Ectodermal cell (in vitro differentiated cells): Measurements from ENCODE around the gene SPATA6.
"Not testable (repeated sequence)": the region's sequence is repeated elsewhere in the genome, so short reads cannot be mapped to it uniquely, and the experiment has no call there.

ENCODE experiments used
- H3K27ac ChIP-seq: 2 replicates; pipeline ENCODE4 v1.7.0; 2013; ENCODE audit warnings: mild to moderate bottlenecking, low read depth, low read length; ENCODE audit not compliant: insufficient read depth, poor library complexity, severe bottlenecking
- H3K27me3 ChIP-seq: 2 replicates; pipeline ENCODE4 v1.7.0; 2013; ENCODE audit warnings: mild to moderate bottlenecking, low read length; ENCODE audit not compliant: insufficient read depth, control insufficient read depth, poor library complexity, severe bottlenecking
- H3K36me3 ChIP-seq: one replicate; pipeline ENCODE4 v1.7.0; 2013; ENCODE audit warnings: low read length; ENCODE audit not compliant: control insufficient read depth, insufficient read depth
- H3K4me1 ChIP-seq: one replicate; pipeline ENCODE4 v1.7.0; 2013; ENCODE audit warnings: low read length; ENCODE audit not compliant: control insufficient read depth, insufficient read depth
- H3K4me3 ChIP-seq: 2 replicates; pipeline ENCODE4 v1.7.0; 2013; ENCODE audit warnings: low read depth, low read length, control low read depth; ENCODE audit not compliant: insufficient read depth
- H3K9me3 ChIP-seq: 2 replicates; pipeline ENCODE4 v1.7.0; 2013; ENCODE audit warnings: mild to moderate bottlenecking, low read length, moderate library complexity; ENCODE audit not compliant: control insufficient read depth
- WGBS, 2 experiments: methylation state at CpG; one replicate each; pipeline ENCODE4 v1.1.7; 2013; ENCODE audit warnings: missing lambda C conversion rate in 2 of 2; 5-methylcytosine and 5-hydroxymethylcytosine counted together

Gene SPATA6

DNA sequence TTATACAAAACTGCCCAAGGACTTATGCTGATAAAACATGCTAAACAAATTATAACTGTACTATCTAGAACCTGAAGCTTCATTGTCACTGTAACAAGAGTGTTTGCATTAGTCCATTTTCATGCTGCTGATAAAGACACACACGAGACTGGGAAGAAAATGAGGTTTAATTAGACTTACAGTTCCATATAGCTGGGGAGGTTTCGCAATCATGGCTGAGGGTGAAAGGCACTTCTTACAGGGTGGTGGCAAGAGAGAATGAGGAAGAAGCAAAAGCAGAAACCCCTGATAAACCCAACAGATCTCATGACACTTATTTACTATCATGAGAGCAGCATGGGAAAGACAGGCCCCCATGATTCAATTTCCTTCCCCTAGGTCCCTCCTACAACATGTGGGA lies 100.4 kb downstream of the SPATA6 start:
- WGBS, 2 experiments, result 94 to 95% methylated on average over 2 of the region's 2 CpGs

DNA sequence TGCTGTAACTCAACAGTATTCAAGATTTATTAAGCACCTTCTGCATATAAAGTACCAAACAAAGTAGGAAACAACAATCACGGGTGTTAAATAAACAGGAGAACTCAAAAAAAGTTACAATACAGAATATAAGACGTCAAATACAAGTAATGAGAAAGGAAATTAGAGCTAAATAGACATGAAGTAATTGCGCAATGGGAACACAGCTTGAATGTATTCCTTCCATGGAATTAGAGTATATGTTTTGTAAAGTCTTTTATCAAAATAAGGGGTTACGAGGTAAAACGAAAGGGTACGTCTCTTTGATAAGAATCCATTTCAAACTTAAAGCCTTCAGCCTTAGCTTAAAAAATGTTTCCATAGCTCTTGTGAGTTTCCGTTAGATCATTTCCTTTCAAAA lies 109.1 kb downstream of the SPATA6 start:
- Histone ChIP-seq H3K9me3 (no peaks in the 10 kb centered on the region), H3K4me1 (no peaks in the 10 kb centered on the region), H3K36me3 (no peaks in the 10 kb centered on the region), H3K27me3 (no peaks in the 10 kb centered on the region), H3K27ac (no peak overlapping the region), H3K4me3 (no peak overlapping the region)
- WGBS, 2 experiments, result 92 to 95% methylated on average over 6 to 7 of the region's 7 CpGs

More for the DNA sequence above, 100.4 kb downstream of the SPATA6 start:
- H3K4me1 ChIP-seq, result no peaks in the 10 kb centered on the region
- H3K36me3 ChIP-seq, result peaks cover 4% of the 10 kb centered on the region
- H3K27me3 ChIP-seq, result no peaks in the 10 kb centered on the region
- H3K4me3 ChIP-seq, result no peak overlapping the region
- no peak overlapping the region for H3K27ac ChIP-seq
- peaks cover 2% of the 10 kb centered on the region for H3K9me3 ChIP-seq

DNA sequence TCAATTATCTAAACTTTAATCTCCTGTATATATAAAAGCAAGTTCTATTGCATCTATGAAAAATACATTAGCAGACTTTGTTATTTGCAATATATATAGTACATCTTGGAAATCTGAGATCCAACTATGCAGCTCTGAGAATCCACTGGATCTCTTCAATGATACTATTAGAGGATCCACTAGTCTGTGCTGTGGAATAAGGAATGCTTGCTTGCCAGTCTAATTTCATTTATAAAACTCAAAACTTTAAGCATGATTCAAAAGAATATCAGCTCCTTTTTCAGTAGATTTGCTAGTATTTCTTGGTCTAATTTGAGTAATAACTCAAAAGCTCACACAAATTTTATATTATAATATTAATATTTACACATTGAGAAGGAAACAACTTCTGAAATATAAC lies 115.1 kb downstream of the SPATA6 start:
- H3K4me3 ChIP-seq, result no peak overlapping the region
- H3K27ac ChIP-seq, result no peak overlapping the region
- no peaks in the 10 kb centered on the region for H3K9me3 ChIP-seq
- no peaks in the 10 kb centered on the region for H3K4me1 ChIP-seq
- no peaks in the 10 kb centered on the region for H3K27me3 ChIP-seq
- H3K36me3 ChIP-seq, result no peaks in the 10 kb centered on the region

DNA sequence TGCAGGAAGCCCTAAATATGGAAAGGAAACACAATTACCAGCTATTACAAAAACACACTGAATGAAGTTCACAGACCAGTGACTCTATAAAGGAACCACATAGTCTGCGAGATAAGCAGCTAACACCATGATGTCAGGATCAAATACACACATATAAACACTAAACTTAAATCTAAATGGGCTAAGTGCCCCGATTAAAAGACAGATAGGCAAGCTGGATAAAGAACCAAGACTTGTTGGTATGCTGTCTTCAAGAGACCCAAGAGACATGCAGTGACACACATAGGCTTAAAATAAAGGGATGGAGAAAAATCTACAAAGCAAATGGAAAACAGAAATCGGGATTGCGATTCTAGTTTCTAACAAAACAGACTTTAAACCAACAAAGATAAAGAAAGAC lies 127.6 kb downstream of the SPATA6 start:
- no peaks in the 10 kb centered on the region for H3K27me3 ChIP-seq
- no peaks in the 10 kb centered on the region for H3K4me1 ChIP-seq
- 95% methylated on average over 2 to 4 of the region's 4 CpGs for WGBS, 2 experiments
- no peaks in the 10 kb centered on the region for H3K9me3 ChIP-seq
- no peak overlapping the region for H3K4me3 ChIP-seq
- H3K27ac ChIP-seq, result no peak overlapping the region
- no peaks in the 10 kb centered on the region for H3K36me3 ChIP-seq

DNA sequence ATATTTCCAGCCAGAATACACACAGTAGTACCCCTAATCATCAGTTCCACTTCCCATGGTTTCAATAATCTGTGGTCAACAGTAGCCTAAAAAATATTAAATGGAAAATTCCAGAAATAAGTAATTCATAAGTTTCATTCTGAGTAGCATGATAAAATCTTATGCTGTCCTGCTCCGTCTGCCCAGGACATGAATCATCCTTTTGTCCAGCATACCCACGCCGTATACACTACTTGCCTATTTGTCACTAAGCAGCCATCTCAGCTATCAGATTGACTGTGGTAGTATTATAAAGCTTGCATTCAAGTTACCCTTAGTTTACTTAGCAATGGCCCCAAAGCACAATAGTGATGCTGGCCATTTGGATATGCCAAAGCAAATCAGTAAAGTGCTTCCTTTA lies 130.8 kb downstream of the SPATA6 start:
- Histone ChIP-seq H3K4me3 (no peak overlapping the region), H3K36me3 (no peaks in the 10 kb centered on the region)
- WGBS, 2 experiments, result 97 to 100% methylated on average over 3 of the region's 3 CpGs

DNA sequence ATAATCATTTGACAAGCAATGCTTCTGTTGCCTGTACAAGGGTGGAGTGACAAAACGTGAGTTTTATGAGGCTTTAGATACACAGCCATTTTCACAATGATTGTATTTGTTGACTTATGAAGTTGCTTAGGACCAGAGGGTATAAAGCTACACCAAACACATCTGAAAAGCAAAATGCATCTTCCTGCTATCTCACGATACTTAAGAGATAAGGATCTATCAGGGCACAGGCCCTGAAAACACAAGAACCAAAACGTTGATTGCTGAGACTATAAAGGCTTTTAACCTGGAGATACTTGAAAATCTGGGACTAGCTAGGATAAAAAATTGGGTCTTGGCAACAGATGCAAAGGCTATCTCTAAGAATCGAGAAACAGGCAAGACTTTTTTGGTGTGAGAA lies 133.7 kb downstream of the SPATA6 start:
- Histone ChIP-seq H3K36me3 (no peaks in the 10 kb centered on the region), H3K4me3 (no peak overlapping the region), H3K9me3 (no peaks in the 10 kb centered on the region), H3K4me1 (no peaks in the 10 kb centered on the region), H3K27ac (no peak overlapping the region), H3K27me3 (no peaks in the 10 kb centered on the region)
- WGBS, 2 experiments, result 66 to 71% methylated on average over 4 of the region's 4 CpGs

More for the DNA sequence above, 130.8 kb downstream of the SPATA6 start:
- H3K9me3 ChIP-seq, result no peaks in the 10 kb centered on the region
- H3K27ac ChIP-seq, result no peak overlapping the region
- H3K4me1 ChIP-seq, result no peaks in the 10 kb centered on the region
- no peaks in the 10 kb centered on the region for H3K27me3 ChIP-seq

DNA sequence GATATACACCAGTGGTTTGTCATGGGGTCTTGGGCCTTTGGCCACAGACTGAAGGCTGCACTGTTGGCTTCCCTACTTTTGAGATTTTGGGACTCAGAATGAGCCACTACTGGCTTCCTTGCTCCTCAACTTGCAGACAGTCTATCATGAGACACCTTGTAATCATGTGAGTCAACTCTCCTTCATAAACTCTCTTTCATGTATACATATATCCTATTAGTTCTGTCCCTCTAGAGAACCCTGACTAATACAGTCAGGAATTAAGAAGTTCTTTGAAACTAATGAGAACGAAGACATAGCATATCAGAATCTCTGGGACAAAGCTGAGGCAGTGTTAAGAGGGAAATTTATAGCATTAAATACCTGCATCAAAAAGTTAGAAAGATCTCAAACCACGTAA lies 138.7 kb downstream of the SPATA6 start:
- Histone ChIP-seq H3K4me3 (no peak overlapping the region), H3K4me1 (no peaks in the 10 kb centered on the region), H3K9me3 (no peaks in the 10 kb centered on the region), H3K27ac (no peak overlapping the region), H3K36me3 (peaks cover 4% of the 10 kb centered on the region), H3K27me3 (no peaks in the 10 kb centered on the region)
- 50 to 80% methylated on average over 1 to 2 of the region's 2 CpGs for WGBS, 2 experiments

DNA sequence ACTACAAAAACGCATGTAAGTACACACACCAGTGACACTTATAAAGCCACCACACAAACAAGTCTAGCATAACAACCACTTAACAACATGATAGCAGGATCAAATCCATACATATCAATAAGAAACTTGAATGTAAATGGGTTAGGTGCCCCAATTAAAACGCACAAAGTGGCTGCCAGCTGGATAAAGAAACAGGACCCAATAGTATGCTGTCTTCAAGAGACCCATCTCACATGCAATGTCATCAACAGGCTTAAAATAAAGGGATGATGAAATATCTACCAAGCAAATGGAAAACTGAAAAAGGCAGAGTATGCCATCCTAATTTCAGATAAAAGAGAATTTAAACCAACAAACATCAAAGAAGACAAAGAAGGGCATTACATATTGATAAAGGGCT lies 139.9 kb downstream of the SPATA6 start:
- H3K36me3 ChIP-seq, result peaks cover 4% of the 10 kb centered on the region
- no peak overlapping the region for H3K27ac ChIP-seq
- no peak overlapping the region for H3K4me3 ChIP-seq
- 93% methylated on average over 2 of the region's 2 CpGs; no CpG with 5 or more reads in 1 of the 2 experiments for WGBS, 2 experiments
- H3K4me1 ChIP-seq, result no peaks in the 10 kb centered on the region
- no peaks in the 10 kb centered on the region for H3K27me3 ChIP-seq
- no peaks in the 10 kb centered on the region for H3K9me3 ChIP-seq

DNA sequence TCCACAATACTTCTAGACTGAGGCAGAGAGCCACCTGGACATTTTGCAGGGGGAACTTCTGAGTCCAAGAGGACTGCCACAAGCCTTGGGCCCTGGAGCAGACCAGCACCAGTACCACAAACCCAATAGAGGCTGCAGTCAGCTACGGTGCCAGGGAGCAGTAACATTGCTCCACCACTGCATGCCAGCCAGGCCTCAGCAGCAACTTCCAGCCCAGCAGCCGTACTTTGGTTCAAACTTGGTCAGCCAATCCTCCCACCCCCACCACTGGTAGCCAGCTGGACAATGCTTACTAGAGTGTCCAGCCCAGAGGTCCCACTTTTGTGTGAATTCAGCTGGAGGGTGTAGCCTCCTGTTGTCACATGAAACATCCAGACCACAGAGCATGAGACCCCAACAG lies 142.1 kb downstream of the SPATA6 start:
- Histone ChIP-seq H3K4me1 (no peaks in the 10 kb centered on the region), H3K27me3 (no peaks in the 10 kb centered on the region), H3K9me3 (no peaks in the 10 kb centered on the region), H3K27ac (no peak overlapping the region), H3K4me3 (no peak overlapping the region), H3K36me3 (peaks cover 12% of the 10 kb centered on the region)
- WGBS, 2 experiments, result 88 to 93% methylated on average over 2 of the region's 2 CpGs

DNA sequence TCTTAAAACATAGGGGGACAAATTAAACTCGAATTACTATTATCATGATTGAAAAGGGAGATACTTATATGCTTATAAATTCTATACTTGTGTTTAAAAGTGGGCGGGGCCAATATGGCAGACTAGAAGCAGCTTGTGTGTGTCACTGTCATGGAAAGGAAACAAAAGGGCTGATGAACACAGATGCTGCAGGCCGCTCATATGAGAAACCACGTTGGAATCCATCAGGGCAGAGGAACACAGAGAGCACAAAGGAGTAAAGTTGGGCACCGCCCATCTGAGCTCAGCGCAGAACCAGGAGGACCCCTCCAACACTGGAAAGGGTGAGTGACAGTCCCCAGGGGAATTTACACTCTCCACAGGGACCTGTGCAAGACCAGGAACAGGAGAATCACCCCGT lies 142.5 kb downstream of the SPATA6 start:
- Histone ChIP-seq H3K27me3 (no peaks in the 10 kb centered on the region), H3K27ac (no peak overlapping the region), H3K4me1 (no peaks in the 10 kb centered on the region), H3K9me3 (no peaks in the 10 kb centered on the region), H3K4me3 (no peak overlapping the region), H3K36me3 (peaks cover 12% of the 10 kb centered on the region)
- WGBS, 2 experiments, result 73 to 80% methylated on average over 6 to 7 of the region's 7 CpGs

DNA sequence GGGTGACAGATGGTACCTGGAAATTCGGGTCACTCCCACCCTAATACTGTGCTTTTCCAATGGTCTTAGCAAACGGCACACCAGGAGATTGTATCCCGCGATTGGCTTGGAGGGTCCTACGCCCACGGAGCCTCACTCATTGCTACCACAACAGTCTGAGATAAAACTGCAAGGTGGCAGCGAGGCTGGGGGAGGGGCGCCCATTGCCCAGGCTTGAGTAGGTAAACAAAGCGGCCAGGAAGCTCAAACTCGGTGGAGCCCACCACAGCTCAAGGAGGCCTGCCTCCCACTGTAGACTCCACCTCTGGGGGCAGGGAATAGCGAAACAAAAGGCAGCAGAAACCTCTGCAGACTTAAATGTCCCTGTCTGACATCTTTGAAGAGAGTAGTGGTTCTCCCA lies 160.2 kb downstream of the SPATA6 start:
- 95 to 96% methylated on average over 11 of the region's 11 CpGs for WGBS, 2 experiments
- not testable (repeated sequence) for H3K36me3 ChIP-seq

More for the DNA sequence above, 160.2 kb downstream of the SPATA6 start:
- not testable (repeated sequence) for H3K9me3 ChIP-seq, H3K4me3 ChIP-seq, H3K4me1 ChIP-seq, H3K27ac ChIP-seq, H3K27me3 ChIP-seq
